ENCODE results near the gene GPRC5C. TPM values are rescaled to one million over a fixed set of nuclear protein-coding genes. Genes with fewer than 3 reads are reported as not detected.
A peak's percentile ranks its signal among the peaks of the same experiment; 100 is the strongest.

Gene GPRC5C
- total RNA-seq, 1 donor from 2014 or later: 13.5 TPM

DNA sequence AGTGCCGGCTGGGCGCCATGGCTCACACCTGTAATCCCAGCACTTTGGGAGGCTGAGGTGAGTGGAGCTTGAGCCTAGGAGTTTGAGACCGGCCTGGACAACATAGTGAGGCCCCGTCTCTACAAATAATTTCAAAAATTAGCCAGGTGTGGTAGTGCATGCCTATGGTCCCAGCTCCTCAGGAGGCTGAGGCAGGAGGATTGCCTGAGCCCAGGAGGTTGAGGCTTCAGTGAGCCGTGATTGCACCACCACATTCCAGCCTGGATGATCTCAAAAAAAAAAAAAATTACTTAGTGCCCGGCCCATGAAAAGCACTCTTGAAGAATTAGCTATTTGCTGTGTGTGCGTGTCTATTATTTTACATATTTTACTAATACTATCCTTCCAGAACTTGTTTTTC is 9.6 kb downstream of the GPRC5C start:
- Histone ChIP-seq H3K4me1 (peaks cover 20% of the 10 kb centered on the region), H3K9ac (no peak overlapping the region), H3K27ac (no peak overlapping the region), H3K36me3 (no peaks in the 10 kb centered on the region), H3K9me3 (ENCODE audit: low read depth) (no peaks in the 10 kb centered on the region), H3K4me3 (no peak overlapping the region), H3F3A (ENCODE audit: low read depth) (peaks cover 16% of the 10 kb centered on the region), H2AFZ (replicated peaks) (no peak overlapping the region), H3K4me2 (no peak overlapping the region), H3K79me2 (ENCODE audit: low read depth) (no peaks in the 10 kb centered on the region), H4K20me1 (ENCODE audit: low read depth) (peaks cover 13% of the 10 kb centered on the region), H3K27me3 (no peaks in the 10 kb centered on the region)
- no peak for TF ChIP-seq EZH2 (IDR thresholded peaks at IDR 0.05)
- no peak for TF ChIP-seq EZH2phosphoT487 (IDR thresholded peaks at IDR 0.05)
- TF ChIP-seq, protein P1, sequence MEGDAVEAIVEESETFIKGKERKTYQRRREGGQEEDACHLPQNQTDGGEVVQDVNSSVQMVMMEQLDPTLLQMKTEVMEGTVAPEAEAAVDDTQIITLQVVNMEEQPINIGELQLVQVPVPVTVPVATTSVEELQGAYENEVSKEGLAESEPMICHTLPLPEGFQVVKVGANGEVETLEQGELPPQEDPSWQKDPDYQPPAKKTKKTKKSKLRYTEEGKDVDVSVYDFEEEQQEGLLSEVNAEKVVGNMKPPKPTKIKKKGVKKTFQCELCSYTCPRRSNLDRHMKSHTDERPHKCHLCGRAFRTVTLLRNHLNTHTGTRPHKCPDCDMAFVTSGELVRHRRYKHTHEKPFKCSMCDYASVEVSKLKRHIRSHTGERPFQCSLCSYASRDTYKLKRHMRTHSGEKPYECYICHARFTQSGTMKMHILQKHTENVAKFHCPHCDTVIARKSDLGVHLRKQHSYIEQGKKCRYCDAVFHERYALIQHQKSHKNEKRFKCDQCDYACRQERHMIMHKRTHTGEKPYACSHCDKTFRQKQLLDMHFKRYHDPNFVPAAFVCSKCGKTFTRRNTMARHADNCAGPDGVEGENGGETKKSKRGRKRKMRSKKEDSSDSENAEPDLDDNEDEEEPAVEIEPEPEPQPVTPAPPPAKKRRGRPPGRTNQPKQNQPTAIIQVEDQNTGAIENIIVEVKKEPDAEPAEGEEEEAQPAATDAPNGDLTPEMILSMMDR (IDR thresholded peaks at IDR 0.05): no peak
- Mint-ChIP-seq H3K9me3 (peaks cover 23% of the 10 kb centered on the region), H3K27ac (no peak overlapping the region), H3K4me3 (no peak overlapping the region), H3K4me1 (peaks cover 27% of the 10 kb centered on the region), H3K27me3 (ENCODE audit: insufficient read depth, low read depth) (peaks cover 12% of the 10 kb centered on the region), H3K36me3 (peaks cover 9% of the 10 kb centered on the region)
- no peak for DNase-seq (ENCODE audit: low spot score)

DNA sequence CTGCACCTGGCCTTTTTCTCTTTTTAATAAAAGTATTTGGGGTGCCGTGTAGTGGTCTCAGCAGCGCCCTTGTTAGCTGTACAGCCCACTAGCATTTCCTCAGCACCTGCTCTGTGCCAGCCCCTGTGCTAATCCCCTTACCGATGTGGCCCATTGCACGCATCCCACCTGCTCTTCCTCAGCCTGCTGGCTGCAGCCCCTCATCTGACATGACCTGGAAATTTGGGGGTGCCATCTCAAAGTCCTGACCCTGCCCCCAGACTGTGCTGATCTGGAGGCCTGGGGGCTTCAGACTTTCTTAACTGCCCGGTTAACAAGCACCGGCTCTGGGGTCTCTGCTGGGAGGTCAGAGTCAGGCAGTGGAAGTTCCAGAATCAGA is 10.4 kb downstream of the GPRC5C start:
- Mint-ChIP-seq H3K9me3 (peaks cover 20% of the 10 kb centered on the region), H3K4me1 (peaks cover 28% of the 10 kb centered on the region), H3K27me3 (ENCODE audit: insufficient read depth, low read depth) (peaks cover 12% of the 10 kb centered on the region), H3K36me3 (peaks cover 9% of the 10 kb centered on the region), H3K4me3 (peak overlapping the region; percentile 28), H3K27ac (no peak overlapping the region)
- Histone ChIP-seq H2AFZ (replicated peaks) (no peak overlapping the region), H3K4me3 (no peak overlapping the region), H3K9me3 (ENCODE audit: low read depth) (no peaks in the 10 kb centered on the region), H3K27me3 (no peaks in the 10 kb centered on the region), H3K27ac (no peak overlapping the region), H4K20me1 (ENCODE audit: low read depth) (peaks cover 13% of the 10 kb centered on the region), H3K4me1 (peaks cover 20% of the 10 kb centered on the region), H3K4me2 (no peak overlapping the region), H3K9ac (no peak overlapping the region), H3K36me3 (no peaks in the 10 kb centered on the region), H3K79me2 (ENCODE audit: low read depth) (no peaks in the 10 kb centered on the region), H3F3A (ENCODE audit: low read depth) (peaks cover 16% of the 10 kb centered on the region)
- no peak for TF ChIP-seq EZH2 (IDR thresholded peaks at IDR 0.05)
- DNase-seq (ENCODE audit: low spot score): no peak

DNA sequence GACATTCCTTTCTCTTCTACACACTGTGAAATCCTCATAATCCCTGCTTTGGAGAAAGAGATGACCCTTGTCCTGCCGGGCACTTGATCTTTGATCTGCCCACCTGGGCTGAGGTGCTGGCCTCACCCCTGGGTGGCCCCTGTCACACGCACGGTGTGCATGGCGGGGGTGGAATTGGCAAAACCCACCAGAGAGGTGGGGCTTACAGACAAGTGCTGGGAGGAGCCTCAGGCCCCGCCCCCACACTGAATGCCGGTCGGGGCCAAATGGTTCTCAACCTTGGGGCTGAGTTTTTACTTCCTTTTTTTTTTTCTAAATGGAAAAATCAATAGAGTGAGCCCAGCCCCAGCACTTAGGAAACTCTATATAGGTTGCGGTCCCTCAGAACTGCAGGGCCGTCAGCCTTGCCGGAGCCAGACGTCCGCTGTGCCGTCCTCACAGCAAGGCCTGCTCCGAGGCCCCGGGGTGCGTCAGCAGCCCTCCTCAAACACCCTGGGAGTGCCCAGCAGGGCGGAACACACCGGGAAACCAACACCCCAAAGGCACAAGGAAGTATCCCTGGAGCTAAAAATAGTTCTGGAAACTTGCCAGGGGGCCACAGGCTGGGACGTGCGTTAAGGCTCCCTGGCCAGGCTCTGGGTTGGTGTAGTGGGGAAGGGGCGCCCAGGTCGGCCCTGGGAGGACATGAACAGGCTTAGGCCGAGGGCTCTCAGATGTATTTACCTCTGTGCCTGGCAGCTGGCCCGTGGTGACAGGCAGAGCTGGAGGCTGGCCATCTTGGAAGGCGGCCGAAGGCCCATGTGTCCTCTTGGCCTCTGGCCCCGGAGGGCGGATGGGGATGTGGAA is 11.0 kb downstream of the GPRC5C start:
- Histone ChIP-seq H3F3A (ENCODE audit: low read depth) (peaks cover 16% of the 10 kb centered on the region), H3K36me3 (no peaks in the 10 kb centered on the region), H3K4me1 (peaks cover 20% of the 10 kb centered on the region), H3K4me3 (no peak overlapping the region), H3K79me2 (ENCODE audit: low read depth) (no peaks in the 10 kb centered on the region), H3K27me3 (no peaks in the 10 kb centered on the region), H4K20me1 (ENCODE audit: low read depth) (peaks cover 13% of the 10 kb centered on the region), H3K9me3 (ENCODE audit: low read depth) (no peaks in the 10 kb centered on the region), H3K4me2 (no peak overlapping the region), H2AFZ (replicated peaks) (no peak overlapping the region), H3K27ac (no peak overlapping the region), H3K9ac (no peak overlapping the region)
- H3K4me3 Mint-ChIP-seq: peak overlapping the region; percentile 28
- peaks cover 8% of the 10 kb centered on the region for H3K36me3 Mint-ChIP-seq
- peaks cover 16% of the 10 kb centered on the region for H3K27me3 Mint-ChIP-seq (ENCODE audit: insufficient read depth, low read depth)
- peaks cover 34% of the 10 kb centered on the region for H3K4me1 Mint-ChIP-seq
- H3K9me3 Mint-ChIP-seq: peaks cover 14% of the 10 kb centered on the region
- H3K27ac Mint-ChIP-seq: no peak overlapping the region
- peak; percentile 46 for DNase-seq (ENCODE audit: low spot score)
- TF ChIP-seq EZH2 (IDR thresholded peaks at IDR 0.05): no peak

DNA sequence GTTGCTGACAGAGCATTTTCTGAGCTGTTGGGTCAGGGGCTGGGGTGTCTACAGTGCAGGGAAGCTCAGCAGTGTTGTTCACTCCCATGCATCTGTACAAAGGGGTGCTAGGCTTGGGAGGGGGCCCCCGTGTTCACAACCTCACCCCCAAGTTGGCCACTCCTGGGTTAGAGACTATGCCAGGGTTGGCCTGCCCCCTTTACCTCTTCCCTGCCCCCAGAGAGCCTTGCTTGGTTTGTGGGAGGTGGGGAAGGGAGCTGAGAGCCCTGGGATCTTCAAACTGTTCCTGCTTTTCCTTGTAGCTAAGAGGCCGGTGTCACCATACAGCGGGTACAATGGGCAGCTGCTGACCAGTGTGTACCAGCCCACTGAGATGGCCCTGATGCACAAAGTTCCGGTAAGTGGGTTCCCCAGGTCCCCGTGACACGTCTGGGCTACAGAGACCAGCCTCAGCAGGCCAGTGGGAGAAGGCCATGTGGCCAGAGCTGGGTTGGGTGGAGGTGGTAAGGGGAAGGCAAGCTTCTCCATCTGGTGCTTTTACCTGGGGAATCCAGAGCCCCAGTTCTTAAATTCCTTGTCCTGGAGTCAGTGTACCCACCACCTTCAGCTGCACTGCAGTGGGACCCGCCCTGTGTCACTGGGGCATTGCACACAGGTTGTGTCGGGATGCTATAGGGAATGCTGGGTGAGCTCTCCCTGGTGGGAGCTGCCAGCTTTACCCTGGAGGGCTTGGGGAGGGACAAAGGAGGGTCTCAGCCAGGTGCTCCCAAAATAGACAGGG is 11.8 kb downstream of the GPRC5C start:
- TF ChIP-seq, protein P1 (IDR thresholded peaks at IDR 0.05): no peak
- H2AFZ ChIP-seq (replicated peaks): no peak overlapping the region
- H3K27ac ChIP-seq: no peak overlapping the region
- no peak overlapping the region for H3K4me3 Mint-ChIP-seq
- DNase-seq (ENCODE audit: low spot score): no peak
- H3K4me1 ChIP-seq: peaks cover 20% of the 10 kb centered on the region
- H3K9ac ChIP-seq: no peak overlapping the region
- peaks cover 34% of the 10 kb centered on the region for H3K4me1 Mint-ChIP-seq
- H3K36me3 ChIP-seq: no peaks in the 10 kb centered on the region
- H3K4me3 ChIP-seq: no peak overlapping the region
- no peaks in the 10 kb centered on the region for H3K9me3 ChIP-seq (ENCODE audit: low read depth)
- peaks cover 5% of the 10 kb centered on the region for H3K36me3 Mint-ChIP-seq
- H3K27ac Mint-ChIP-seq: no peak overlapping the region
- peaks cover 10% of the 10 kb centered on the region for H3K9me3 Mint-ChIP-seq
- H3F3A ChIP-seq (ENCODE audit: low read depth): peaks cover 16% of the 10 kb centered on the region
- no peaks in the 10 kb centered on the region for H3K27me3 ChIP-seq
- H4K20me1 ChIP-seq (ENCODE audit: low read depth): peaks cover 13% of the 10 kb centered on the region
- H3K79me2 ChIP-seq (ENCODE audit: low read depth): no peaks in the 10 kb centered on the region
- peaks cover 16% of the 10 kb centered on the region for H3K27me3 Mint-ChIP-seq (ENCODE audit: insufficient read depth, low read depth)
- H3K4me2 ChIP-seq: peak overlapping the region; percentile 42
